Duodenal mucosa (tissue), 2 donors: ENCODE measurements around the gene FCHO2.
"Not testable (repeated sequence)": the region's sequence is repeated elsewhere in the genome, so short reads cannot be mapped to it uniquely, and the experiment has no call there.

ENCODE experiments used
- H3K27ac ChIP-seq: one replicate; pipeline ENCODE4 v1.7.0; 2013; ENCODE audit warnings: low read depth, low read length
- H3K27me3 ChIP-seq, 2 donors: one replicate each; pipeline ENCODE4 v1.7.0; 2013; ENCODE audit warnings: low read length in 2 of 2, control low read depth in 1 of 2; ENCODE audit not compliant: insufficient read depth in 2 of 2, control insufficient read depth in 1 of 2
- H3K36me3 ChIP-seq, 2 donors: one replicate each; pipeline ENCODE4 v1.7.0; 2013; ENCODE audit warnings: low read length in 2 of 2, control low read depth in 1 of 2; ENCODE audit not compliant: insufficient read depth in 2 of 2, control insufficient read depth in 1 of 2
- H3K4me1 ChIP-seq, 2 donors: one replicate each; pipeline ENCODE4 v1.7.0; 2013; ENCODE audit warnings: low read length in 2 of 2, control low read depth in 1 of 2; ENCODE audit not compliant: insufficient read depth in 2 of 2, control insufficient read depth in 1 of 2
- H3K4me3 ChIP-seq, 2 donors: one replicate each; pipeline ENCODE4 v1.7.0; 2013; ENCODE audit warnings: low read length in 2 of 2, low read depth in 1 of 2
- H3K9ac ChIP-seq, 2 donors: one replicate each; pipeline ENCODE4 v1.7.0; 2013; ENCODE audit warnings: low read length in 2 of 2, low read depth in 1 of 2
- H3K9me3 ChIP-seq, 2 donors: one replicate each; pipeline ENCODE4 v1.7.0; 2013; ENCODE audit warnings: low read length in 2 of 2, control low read depth in 1 of 2; ENCODE audit not compliant: control insufficient read depth in 1 of 2

FCHO2 gene

DNA sequence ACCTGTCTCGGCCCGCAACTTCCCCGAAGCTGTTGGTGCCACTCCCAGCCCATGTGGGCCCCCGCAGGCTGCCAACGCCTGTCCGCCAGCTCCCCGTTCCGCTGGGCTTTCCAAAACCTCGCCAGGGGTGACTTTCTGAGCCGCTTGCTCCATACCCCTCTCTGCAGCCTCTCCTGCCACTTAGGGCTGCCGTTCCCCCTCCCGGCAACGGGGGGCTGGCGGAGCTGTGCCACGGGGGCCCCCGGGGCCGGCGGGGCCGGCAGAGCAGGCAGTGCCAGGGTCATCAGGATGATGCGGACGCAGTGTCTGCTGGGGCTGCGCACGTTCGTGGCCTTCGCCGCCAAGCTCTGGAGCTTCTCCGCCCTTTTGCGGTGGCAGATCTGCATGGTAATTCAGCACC, 40.8 kb downstream of the FCHO2 start:
- Histone ChIP-seq H3K36me3 (peaks cover 10 to 19% of the 10 kb centered on the region in 2 donors), H3K9me3 (peaks cover 0 to 3% of the 10 kb centered on the region in 2 donors), H3K4me1 (no peaks in the 10 kb centered on the region), H3K4me3 (no peak overlapping the region), H3K27me3 (no peaks in the 10 kb centered on the region), H3K9ac (no peak overlapping the region), H3K27ac (no peak overlapping the region)

DNA sequence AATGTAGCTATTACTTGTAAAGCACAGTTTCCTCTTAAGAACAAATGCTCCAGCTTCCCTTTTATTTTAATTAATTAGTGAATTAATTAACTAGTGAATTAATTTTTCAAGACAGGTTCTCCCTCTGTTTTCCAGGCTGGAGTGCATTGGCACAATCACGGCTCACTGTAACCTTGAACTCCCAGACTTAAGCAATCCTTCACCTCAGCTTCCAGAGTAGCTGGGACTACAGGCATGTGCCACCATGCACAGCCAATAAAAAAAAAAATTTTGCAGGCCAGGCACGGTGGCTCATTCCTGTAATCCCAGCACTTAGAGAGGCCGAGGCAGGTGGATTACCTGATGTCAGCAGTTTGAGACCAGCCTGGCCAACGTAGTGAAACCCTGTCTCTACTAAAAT, 44.1 kb downstream of the FCHO2 start:
- no peak overlapping the region for H3K27ac ChIP-seq
- no peak overlapping the region for H3K4me3 ChIP-seq
- H3K27me3 ChIP-seq: no peaks in the 10 kb centered on the region
- H3K9ac ChIP-seq: no peak overlapping the region
- H3K9me3 ChIP-seq: no peaks in the 10 kb centered on the region
- no peaks in the 10 kb centered on the region for H3K4me1 ChIP-seq
- H3K36me3 ChIP-seq: peaks cover 5 to 10% of the 10 kb centered on the region in 2 donors

DNA sequence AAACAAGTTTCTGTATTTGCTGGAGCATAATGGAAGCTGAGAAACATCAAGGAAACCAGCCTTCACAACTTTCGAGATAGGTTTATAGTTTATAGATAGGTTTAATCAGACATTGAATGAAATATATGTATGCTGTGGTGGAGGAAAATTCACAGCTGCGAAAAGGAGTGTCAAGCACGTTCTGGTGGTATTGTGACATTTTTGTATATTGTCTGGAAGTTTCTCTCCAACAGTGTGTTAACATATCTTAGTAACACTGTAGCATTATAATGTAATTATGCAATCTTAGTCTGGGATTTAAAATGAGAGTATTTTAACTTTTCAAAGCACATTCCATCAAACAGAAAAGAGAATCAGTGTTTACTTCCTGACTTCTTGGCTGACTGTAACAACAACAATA, 50.0 kb downstream of the FCHO2 start:
- H3K9me3 ChIP-seq: no peaks in the 10 kb centered on the region
- no peak overlapping the region for H3K4me3 ChIP-seq
- no peak overlapping the region for H3K9ac ChIP-seq
- H3K4me1 ChIP-seq: no peaks in the 10 kb centered on the region
- H3K27ac ChIP-seq: no peak overlapping the region
- H3K36me3 ChIP-seq: peaks cover 5 to 8% of the 10 kb centered on the region in 2 donors
- H3K27me3 ChIP-seq: no peaks in the 10 kb centered on the region

DNA sequence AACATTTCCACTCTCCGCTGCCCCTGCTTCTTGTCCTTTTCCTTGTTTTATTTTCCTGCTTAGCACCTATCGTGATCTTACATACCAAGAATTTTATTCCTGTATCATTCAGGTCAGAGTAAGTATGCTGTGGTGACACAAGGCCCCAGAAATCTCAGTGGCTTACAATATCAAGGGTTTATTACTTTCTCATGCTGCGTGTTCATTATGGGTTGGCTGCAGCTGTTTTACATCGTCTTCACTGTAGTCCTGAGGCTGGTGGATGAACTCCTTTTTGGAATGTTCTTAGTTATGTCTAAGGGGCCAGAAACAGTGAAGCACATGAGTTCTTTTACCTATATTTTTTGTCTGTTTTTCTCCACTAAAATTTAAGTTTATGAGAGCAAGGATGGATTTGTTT, 51.2 kb downstream of the FCHO2 start:
- H3K9ac ChIP-seq: no peak overlapping the region
- peaks cover 5 to 10% of the 10 kb centered on the region in 2 donors for H3K36me3 ChIP-seq

DNA sequence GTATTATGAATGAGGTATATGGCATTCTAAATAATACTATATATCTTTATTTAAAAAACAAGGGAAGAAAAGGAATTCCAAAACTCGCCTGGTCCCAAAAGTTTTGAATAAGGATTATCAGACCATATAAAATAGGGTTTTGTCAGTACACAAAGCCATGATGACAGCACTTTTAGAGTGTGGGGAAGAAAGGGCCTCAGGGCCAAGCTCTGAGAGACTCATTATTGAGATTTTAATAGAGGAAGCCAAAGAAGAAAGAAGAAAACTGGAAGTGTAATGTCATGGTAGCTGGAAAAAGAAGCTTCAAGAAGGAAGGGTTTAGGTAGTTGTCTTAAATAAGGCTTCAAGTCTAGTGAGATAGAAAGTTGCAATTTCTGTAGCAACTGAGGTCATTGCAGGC, 53.0 kb downstream of the FCHO2 start:
- H3K4me3 ChIP-seq: no peak overlapping the region
- H3K9me3 ChIP-seq: no peaks in the 10 kb centered on the region
- no peaks in the 10 kb centered on the region for H3K4me1 ChIP-seq
- H3K27me3 ChIP-seq: no peaks in the 10 kb centered on the region
- H3K36me3 ChIP-seq: peaks cover 5 to 10% of the 10 kb centered on the region in 2 donors
- no peak overlapping the region for H3K9ac ChIP-seq
- no peak overlapping the region for H3K27ac ChIP-seq

More for the DNA sequence above, 51.2 kb downstream of the FCHO2 start:
- no peaks in the 10 kb centered on the region for H3K9me3 ChIP-seq
- H3K27me3 ChIP-seq: no peaks in the 10 kb centered on the region
- H3K4me3 ChIP-seq: no peak overlapping the region
- no peak overlapping the region for H3K27ac ChIP-seq
- H3K4me1 ChIP-seq: no peaks in the 10 kb centered on the region

DNA sequence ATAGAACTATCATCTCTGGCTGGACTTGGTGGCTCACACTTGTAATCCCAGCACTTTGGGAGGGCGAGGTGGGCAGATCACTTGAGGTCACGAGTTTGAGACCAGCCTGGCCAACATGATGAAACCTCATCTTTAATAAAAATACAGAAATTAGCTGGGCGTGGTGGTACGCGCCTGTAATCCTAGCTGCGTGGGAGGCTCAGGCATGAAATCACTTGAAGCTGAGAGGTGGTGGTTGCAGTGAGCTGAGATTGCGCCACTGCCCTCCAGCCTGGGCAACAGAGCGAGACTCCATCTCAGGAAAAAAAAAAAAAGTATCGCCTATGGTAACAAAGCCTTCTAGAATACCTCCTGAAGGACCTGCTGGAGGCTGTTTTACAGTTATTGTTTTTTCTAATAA, 55.8 kb downstream of the FCHO2 start:
- H3K4me1 ChIP-seq, H3K4me3 ChIP-seq, H3K9me3 ChIP-seq, H3K36me3 ChIP-seq, H3K9ac ChIP-seq, H3K27me3 ChIP-seq, H3K27ac ChIP-seq: not testable (repeated sequence)

DNA sequence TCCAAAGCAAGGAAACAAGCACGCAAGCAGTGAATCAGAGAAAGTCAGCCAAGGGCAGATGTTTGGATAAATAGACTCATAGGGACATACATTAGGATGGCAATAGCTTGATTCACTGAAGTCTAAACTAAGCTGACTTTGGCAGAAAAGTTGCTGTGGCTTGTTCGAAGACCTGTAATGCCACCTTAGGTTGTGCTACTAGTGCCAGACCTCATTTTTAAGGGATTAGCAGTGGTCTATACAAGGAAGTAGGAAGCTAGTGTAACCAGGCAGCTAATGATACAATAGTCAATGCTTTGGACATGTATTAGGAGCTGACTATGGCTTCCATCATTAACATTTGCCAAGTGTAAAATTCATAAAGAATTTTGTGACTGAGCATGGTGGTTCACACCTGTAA, 63.1 kb downstream of the FCHO2 start:
- no peak overlapping the region for H3K4me3 ChIP-seq
- no peaks in the 10 kb centered on the region for H3K27me3 ChIP-seq
- H3K27ac ChIP-seq: no peak overlapping the region
- no peaks in the 10 kb centered on the region for H3K4me1 ChIP-seq
- H3K9me3 ChIP-seq: no peaks in the 10 kb centered on the region
- H3K9ac ChIP-seq: no peak overlapping the region
- peaks cover 2 to 20% of the 10 kb centered on the region in 2 donors for H3K36me3 ChIP-seq

DNA sequence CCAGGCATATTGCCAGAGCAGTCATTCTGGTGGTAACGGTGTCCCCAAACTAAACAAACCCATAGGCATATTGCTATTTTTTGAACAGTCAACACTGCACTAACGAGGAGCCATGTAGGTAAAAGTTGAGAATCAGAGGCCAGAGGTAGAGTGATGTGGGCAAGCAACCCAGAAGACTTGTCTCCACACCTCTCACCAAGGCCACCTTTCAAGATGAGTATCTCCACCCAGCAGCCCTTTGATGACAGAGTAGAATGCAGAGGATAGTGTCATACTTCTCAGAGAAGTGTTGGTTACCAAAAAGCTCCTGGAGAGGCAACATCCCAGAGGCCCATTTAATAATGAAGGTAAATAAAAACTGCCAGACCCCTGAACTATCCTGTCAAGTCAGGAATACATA, 63.9 kb downstream of the FCHO2 start:
- H3K36me3 ChIP-seq: peaks cover 2 to 22% of the 10 kb centered on the region in 2 donors
- H3K9ac ChIP-seq: no peak overlapping the region
- H3K4me3 ChIP-seq: no peak overlapping the region
- H3K4me1 ChIP-seq: no peaks in the 10 kb centered on the region
- no peaks in the 10 kb centered on the region for H3K9me3 ChIP-seq
- no peaks in the 10 kb centered on the region for H3K27me3 ChIP-seq
- H3K27ac ChIP-seq: no peak overlapping the region

DNA sequence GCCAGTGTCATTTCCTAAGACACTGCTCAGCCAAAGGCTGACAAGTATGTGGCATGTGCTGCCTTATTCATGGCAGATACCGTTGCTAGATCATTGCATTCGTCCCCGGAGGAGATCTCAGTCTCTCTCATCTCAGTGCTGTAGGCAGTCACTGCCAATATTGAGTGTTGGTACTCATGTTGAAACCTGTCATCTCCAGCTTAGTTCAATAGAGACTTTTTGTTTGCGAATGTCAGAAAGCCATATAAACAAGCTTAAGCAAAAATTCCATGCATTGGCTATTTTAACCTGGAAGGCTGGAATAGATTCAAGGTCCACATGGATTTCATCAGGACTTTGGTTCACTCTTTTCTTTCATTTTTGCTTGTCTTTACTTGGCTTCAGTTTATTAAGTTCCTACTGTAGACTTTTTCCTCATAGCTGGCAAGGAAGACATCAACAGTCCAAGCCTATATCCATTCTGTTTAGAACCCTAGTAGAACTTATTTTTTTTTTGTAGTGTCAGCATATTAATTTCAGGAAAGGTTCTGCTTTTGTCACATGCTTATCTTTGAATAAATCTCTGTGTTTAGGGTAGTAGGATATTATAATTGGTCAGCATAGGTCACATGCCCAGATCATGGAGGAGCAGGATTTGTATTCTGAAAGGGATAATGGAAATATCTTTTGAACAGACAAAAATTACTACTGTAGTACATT, 66.8 kb downstream of the FCHO2 start:
- no peak overlapping the region for H3K27ac ChIP-seq
- peaks cover 2 to 27% of the 10 kb centered on the region in 2 donors for H3K36me3 ChIP-seq
- no peak overlapping the region for H3K9ac ChIP-seq
- no peaks in the 10 kb centered on the region for H3K9me3 ChIP-seq
- H3K27me3 ChIP-seq: no peaks in the 10 kb centered on the region
- no peak overlapping the region for H3K4me3 ChIP-seq
- H3K4me1 ChIP-seq: no peaks in the 10 kb centered on the region

DNA sequence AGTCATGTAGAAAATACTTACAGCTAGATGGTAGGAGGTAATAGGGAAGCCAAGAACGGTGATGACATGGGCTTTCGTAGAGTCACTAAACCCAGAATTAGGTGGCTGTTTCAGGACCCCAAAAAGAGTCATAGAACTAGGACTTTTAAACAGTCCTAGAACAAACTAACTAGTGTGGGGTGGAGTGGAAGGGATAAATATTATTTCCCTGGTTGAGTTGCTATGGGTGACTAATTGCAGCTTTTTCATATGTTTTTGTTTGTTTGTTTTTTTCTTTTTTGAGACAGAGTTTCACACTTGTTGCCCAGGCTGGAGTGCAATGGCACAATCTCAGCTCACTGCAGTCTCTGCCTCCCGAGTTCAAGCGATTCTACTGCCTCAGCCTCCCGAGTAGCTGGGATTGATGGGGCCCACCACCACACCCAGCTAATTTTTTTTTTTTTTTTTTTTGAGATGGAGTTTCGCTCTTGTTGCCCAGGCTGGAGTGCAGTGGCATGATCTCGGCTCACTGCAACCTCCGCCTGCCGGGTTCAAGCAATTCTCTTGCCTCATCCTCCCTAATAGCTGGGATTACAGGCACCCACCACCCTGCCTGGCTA, 69.2 kb downstream of the FCHO2 start:
- H3K9ac ChIP-seq, H3K9me3 ChIP-seq, H3K4me3 ChIP-seq, H3K4me1 ChIP-seq, H3K27me3 ChIP-seq, H3K27ac ChIP-seq: not testable (repeated sequence)
- peaks cover 2 to 20% of the 10 kb centered on the region in 2 donors for H3K36me3 ChIP-seq
